HL-60/S4 treated with phorbol 12-myristate 13-acetate at 8.2 ng/mL for 4 days and 3 days (cell line): ENCODE data around the gene TTC34.

Source experiments
- in situ Hi-C: fragments of 300-500 bp; cut with MboI; formaldehyde crosslinking; loops from 2 replicates; pipeline ENCODE4 v1.15.0; 2022; ENCODE audit warnings: low sequenced_read_pairs

TTC34 gene, protein sequence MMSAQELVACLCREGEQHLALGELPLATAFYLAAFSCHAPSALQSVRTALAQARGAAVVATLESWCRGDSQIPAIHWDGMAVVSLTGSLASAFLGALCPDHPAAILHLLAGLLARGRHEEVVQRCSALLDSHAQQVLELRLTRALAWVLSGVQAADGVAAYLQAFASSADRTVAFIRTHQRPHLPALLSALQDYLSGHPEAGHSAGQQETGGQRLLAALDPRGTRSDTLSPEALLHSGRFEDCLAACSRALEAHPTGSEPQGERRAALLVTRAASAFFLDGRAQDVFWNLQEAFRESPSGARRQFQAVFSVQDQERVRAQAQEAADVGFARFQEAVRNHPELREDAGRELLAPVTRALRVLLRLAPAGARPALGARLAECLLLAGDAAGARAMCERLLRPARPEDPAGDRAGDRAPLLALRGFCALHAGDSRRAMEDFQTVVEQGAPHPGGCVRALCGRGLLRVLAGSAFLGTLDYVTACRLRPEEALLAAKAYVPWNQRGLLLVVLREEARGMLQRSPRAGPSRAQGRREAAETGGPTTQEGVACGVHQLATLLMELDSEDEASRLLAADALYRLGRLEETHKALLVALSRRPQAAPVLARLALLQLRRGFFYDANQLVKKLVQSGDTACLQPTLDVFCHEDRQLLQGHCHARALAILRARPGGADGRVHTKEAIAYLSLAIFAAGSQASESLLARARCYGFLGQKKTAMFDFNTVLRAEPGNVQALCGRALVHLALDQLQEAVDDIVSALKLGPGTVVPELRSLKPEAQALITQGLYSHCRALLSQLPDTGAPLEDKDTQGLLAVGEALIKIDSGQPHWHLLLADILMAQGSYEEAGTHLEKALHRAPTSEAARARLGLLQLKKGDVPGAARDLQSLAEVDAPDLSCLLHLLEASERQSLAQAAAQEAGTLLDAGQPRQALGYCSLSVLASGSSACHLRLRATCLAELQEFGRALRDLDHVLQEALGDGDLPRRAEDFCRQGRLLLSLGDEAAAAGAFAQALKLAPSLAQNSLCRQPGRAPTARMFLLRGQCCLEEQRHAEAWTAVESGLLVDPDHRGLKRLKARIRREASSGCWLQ

GRCh38 chr1:2801535-2802291 is at the start of gene TTC34:
Gene TTC34, minus strand, starts transcription at chr1:2801693. Its CDS starts 866 bp downstream, at chr1:2800827.
- in situ Hi-C loops = no loop called here

GRCh38 chr1:2850502-2850901 is 49.0 kb upstream of the TTC34 start:
- in situ Hi-C loops = no loop called here

DNA sequence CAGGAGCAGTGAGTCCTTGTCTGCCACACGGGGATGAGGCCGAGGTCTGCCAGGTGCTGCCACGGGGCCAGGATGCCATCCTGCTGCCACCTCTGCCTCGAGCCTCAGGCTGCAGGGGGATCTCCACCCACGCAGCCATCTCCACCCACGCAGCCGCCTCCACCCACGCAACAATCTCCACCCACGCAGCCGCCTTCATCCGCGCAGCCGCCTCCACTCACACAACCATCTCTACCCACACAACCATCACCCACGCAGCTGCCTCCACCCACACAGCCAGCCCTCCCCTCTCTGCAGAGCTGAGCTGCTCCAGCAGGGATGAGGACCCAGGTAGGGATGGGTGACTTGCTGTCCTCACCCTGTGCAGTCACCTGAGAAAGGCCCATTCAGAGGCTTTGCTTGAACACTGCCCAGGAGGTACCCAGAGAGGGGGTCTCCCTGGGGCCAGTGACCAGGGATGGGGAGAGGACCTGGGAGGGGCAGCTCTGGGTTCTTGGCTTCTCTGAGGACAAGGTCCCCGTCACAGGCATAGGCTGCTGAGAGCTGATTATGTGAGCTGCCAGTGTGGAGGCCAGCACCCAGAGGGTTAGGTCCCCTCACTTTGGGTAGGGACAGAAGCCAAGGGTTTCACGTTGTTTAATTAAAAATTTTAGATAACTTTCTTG is 46.6 kb upstream of the TTC34 start:
- in situ Hi-C loops = no loop called here

GRCh38 chr1:2847086-2847985 is 45.8 kb upstream of the TTC34 start:
- in situ Hi-C loops = no loop called here

DNA sequence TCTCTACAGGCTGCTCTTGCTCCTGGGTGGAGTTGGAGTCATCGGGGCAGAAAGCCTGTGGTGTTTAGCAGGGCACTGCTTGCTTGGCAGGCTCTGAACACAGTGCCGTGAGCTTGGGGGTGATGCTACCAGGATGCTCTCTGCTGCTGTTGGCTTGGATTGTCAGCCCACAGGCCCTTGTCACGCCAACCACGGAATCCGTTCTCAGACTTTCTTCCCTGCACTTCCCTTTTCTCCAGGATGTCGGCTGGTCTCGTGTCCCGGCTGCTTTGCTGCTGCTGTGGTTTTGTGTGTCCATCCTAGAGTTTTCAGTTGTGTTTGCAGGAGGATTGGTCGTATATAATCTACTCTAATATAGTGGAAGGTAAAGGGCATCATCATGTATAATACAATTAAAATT is 44.4 kb upstream of the TTC34 start:
- in situ Hi-C loops = no loop called here

DNA sequence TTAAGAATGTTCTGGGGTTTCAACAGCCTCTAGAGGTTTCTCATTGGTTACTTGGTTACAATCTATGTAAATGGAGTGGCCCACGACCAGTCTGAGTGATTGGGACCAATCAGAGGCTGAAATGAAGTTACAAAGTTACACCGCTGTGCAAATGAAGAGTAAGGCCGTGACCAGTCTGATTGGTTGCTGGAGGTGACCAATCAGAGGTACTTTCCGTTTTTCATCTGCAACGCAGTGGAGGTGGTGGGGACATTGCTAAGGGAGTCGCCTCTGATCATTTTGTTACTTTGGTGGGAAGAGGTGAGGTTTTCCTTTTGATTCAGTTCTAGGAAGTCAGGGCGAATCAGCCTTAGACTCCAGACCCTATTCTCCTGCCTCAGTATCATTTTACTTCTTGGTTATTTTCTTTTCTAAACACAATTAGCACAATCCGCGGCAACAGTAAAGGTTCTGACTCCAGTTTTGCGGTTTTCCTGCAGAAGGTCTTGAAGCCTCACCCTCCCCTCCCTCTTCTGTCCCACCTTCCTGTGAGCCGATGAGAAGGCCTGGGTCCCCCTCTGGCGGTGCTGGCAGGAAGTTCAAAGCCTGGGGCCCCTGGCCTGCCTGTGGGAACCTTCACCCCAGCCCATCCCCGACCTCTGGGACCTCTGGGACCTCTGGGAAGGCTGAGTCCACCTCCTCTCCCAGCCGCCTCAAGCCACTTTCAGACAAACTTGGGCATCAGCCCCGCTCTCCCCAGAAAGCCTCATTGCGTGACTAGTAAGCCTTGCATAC is 38.7 kb upstream of the TTC34 start:
- in situ Hi-C loops = no loop called here

GRCh38 chr1:2837823-2838222 is 36.3 kb upstream of the TTC34 start:
- in situ Hi-C loops = no loop called here

GRCh38 chr1:2837316-2837715 is 35.8 kb upstream of the TTC34 start:
- in situ Hi-C loops = no loop called here

GRCh38 chr1:2836333-2836970 is 35.0 kb upstream of the TTC34 start:
- in situ Hi-C loops = no loop called here

GRCh38 chr1:2835650-2836159 is 34.2 kb upstream of the TTC34 start:
- in situ Hi-C loops = no loop called here

DNA sequence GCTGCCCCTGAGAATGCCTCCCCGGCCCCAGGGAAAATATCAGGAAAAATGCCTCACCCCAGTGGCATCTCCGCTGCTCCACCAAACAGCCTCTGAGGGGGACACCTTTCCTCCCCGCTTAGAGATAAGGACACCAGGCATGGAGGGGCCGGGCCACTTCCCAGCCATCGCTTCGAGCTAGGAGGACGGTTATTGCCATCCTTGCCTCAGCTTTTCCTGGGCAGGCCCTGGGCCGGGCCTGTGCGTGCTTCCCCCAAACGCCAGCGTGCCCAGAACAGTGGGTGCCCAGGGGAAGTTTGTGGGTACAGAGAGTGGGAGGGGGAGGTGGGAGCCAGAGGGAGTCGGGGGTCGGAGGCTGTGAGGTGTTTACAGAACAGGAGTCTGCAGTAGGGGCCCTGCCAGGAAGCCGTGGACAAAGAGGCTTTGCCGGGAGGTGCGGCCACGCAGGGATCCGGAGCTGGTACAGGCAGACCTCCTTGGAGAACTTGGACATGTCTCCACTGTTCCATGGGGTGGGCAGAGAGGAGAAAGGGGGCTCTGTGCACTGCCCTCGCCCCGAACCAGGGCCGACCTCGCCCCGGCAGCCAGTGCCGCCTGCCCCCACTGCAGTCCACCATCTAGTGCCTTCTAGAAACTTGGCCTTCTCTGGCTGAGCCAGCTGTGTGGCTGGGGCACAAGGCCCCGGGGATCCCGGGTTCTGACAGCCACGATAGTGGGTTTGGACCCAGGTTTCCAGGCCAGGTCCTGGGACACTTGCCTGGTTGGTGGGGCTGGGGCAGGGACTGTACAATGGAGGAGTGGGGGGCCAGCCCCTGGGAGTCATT is 33.5 kb upstream of the TTC34 start:
- in situ Hi-C loops = no loop called here

GRCh38 chr1:2834146-2834475 is 32.6 kb upstream of the TTC34 start:
- in situ Hi-C loops = no loop called here

DNA sequence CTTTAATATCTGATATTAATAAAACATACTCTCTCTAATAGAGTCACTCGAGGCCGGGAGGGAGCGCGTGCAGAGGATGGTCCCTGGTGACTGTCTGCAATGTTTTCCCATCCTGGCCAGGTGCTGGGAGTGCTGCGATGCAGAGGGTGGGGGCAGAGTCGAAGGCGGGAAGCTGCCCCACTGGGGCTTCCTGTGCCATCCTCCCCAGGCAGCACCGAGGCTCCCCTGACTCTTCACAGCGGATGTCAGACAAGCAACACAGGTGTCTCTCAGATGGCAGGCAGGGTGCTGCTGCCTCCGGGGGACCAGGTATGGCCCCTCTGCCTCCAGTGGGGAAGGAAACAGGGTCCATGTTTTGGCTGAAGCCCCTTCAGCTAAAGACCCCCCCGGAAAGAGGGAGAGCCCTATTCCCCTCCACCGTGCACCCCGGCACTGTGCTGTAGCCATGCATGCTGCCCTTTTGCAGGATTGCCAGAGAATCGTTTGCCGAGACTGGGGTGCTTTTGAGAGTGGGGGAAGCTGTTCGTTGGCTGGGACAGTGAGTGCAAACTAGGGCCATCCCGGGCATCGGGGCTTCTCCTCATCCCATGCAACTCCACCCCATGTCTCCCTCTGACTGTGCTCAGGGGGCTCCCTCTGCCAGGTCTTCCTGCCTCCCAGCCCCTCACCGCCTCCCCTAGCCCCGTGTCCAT is 32.1 kb upstream of the TTC34 start:
- in situ Hi-C loops = no loop called here

DNA sequence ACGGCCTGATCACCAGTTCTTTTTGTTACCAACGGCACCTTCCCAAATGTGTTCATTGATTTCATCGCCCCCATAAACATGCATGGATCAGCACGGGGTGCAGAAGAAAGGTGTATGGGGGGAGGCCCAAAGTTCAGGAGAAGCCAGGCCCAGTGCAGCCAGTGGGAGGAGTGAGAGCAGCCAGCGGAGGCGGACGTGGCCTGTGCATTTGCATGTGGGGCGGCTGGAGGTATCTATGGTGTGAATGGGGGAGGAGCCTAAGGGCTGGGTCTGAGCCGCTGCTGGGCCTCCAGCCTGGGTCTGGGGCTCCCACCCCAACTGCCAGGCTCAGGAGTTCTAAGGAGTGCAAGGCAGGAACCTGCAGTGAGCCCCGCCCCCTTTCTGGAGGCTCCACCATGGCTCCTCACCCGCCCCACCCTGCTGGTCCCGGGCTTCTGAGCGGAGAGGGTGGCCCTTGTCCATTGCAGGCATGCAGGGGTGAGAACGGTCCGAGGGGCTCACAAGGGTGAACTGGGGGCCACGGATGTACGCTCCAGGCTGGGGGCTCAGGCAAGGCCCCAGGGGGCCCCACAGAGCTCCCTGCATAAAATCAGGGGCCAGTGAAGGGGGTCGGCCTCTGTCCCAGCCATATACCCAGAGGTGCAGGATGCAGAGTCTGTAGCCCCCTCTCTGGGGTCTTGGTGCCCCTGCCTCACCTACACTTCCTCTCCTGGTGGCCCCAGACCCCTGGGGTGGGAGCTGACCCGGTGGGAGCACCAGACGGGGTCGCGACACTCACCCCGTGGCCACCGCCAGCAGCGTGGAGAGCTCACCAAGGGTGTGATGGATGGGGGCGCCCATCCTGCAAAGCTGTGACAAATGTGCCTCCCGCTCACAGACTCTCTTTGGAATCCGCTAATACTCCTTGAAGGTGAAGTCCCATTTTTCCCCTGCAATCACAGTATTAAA is 31.3 kb upstream of the TTC34 start:
- in situ Hi-C loops = no loop called here

DNA sequence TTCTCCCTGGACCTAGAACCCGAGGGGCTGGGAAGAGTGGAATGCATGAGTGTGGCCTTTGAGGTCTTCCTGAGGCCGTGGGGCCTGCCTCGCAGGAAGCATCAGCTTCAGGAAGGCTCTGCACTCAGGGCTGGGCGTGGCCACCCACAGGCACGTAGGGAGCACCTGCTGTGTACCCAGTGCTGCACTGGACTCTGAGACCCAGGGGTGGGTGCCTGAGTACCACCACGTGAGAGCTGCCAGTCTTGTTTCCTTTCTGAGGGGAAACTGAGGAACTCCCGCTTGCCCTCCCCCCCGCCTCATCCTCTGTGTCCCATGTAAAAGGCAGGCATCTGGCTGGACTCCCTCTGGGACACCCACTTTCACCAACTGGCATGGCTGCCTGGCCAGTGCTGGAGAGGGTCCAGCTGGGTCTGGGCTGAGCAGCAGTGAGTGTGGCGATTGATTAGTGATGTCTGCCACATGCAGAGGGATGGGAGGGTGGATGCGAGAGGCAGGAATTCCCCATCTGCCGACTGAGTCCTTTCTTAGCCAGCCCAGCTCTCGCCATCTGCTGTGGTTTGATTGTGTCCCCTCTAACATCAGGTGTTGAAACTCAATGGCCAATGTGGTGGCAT is 30.2 kb upstream of the TTC34 start:
- in situ Hi-C loops = no loop called here
